GM21423 (cell line): Measurements from ENCODE around the gene USP21.

Experiments
- ATAC-seq: cut with Tn5 transposase; IDR thresholded peaks from one replicate; pipeline ENCODE4 v1.9.1; 2021; ENCODE audit warnings: mild to moderate bottlenecking, moderate library complexity; ENCODE audit not compliant: unreplicated experiment

Gene USP21

DNA sequence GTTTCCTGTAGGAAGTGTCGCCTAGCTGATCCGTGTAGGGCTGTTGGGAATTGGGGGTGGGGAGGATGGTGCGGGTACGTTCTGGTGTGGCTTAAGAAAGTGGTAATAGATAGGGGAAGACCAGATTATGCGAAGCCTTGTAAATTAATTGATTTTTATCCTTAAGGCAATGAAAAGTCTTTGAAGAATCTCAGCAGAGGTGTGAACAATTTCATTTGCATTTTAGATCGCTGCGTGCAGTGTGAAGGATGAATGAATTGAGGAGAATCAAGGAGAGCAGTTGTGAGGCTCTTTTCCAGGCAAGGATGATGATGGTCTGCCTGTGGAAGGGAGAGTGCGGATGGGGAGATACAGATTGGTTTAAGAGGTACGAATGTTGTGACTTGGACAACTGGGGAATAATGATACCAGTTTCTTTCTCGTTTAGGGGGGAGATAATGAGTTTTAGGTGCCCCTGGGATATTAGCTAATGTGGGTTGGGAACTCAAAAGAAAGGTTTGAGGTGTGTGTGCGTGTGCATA is 26.0 kb upstream of the USP21 start:
- ATAC-seq, result no peak

DNA sequence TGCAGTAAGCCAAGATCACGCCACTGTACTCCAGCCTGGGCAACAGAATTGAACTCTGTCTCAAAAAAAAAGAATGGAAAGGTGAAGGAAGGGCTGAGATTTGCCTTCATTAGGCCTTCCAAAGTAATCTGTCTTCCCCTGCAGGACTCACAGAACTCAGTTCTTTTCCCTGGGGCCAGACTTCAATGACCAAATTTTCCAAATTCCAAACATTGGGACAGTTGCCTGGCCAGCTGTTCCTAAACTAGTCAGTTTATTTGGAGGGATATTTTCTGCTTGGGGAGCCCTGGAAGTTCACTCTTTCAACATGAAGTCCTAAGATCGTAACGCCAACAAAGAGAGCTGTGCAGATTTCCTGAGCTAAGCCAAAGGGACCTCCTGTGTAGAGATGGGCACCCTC is 21.4 kb upstream of the USP21 start:
- no peak for ATAC-seq

- no peak for ATAC-seq
These were observed 20.9 kb upstream of the USP21 start for GRCh38 chr1:161138431-161138830.

DNA sequence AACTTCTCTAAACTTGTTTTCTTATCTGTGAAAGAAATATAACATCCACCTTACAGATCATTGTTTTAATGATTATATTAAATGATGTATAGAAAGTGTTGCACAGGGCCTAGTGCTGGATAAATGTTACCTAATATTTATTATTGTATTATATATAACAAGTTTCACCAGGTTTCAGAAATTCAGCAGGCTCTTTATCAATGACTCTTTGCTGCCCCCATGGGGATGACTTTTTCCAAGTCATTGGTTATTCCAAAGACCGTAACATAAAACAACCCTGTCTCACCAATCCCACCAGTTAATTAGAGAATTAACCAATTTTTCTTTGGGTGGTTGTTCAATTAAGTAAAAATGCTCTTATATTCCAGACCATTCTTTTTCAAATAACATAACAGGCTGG is 19.5 kb upstream of the USP21 start:
- ATAC-seq, result no peak

DNA sequence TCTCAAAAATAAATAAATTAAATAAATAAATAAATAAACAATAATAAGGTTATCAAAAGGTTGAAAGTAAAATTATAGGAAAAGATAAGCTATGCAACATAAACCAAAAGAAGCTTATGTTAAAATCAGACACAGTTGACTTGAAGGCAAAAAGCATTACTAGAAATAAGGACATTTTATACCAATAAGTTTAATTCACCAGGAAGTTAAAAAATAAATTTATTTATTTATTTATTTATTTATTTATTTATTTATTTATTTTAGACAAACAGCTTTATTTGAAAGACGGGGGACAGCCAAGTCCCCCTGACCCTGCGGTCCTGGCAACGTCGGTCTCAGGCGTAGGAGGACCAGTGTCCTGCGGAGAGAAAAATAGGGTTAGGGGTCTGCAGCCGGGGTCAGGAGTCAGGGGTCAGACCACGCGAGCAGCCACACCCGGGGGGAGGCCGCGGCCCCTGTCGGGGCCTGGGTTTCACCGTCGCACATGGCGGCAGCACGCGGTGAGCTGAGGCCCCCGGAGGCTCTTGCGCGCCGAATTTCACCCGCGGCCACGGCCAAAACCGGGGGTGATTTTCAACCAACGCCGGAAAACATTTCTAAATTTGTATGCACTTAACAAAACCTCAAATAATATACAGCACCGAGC is 18.4 kb upstream of the USP21 start:
- ATAC-seq, result no peak

DNA sequence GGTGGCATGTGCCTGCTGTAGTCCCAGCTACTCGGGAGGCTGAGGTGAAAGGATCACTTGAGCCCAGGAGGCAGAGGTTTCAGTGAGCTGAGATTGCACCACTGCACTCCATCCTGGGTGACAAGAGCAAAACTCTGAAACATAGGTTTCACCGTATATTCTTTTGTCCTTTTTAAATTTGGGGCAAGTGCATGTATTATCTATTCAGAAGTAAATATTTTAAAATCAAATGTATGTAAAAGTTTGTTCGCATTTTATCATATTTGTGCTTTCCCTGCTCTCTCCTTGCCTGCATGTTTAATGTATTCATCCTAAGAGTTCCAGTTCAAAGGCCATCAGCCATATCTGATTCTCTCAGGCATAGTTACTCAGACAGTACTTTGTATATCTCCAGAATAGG is 13.5 kb upstream of the USP21 start:
- ATAC-seq, result no peak

DNA sequence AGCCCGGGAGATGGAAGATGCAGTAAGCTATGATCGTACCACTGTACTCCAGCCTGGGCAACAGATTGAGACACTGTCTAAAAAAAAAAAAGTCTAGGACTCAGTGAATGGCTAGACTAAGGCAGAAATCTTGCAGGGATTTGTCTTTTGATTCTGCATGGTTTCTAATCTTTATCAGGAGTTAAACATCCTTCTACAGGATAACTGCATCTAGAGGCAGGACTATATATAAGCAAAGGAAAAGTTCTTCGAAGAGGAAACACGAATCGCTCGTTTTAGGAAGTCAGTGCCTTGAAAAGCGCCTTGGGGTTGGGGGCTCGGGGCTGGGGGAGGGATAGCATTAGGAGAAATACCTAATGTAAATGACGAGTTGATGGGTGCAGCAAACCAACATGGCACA is 6.1 kb upstream of the USP21 start:
- ATAC-seq, result no peak

DNA sequence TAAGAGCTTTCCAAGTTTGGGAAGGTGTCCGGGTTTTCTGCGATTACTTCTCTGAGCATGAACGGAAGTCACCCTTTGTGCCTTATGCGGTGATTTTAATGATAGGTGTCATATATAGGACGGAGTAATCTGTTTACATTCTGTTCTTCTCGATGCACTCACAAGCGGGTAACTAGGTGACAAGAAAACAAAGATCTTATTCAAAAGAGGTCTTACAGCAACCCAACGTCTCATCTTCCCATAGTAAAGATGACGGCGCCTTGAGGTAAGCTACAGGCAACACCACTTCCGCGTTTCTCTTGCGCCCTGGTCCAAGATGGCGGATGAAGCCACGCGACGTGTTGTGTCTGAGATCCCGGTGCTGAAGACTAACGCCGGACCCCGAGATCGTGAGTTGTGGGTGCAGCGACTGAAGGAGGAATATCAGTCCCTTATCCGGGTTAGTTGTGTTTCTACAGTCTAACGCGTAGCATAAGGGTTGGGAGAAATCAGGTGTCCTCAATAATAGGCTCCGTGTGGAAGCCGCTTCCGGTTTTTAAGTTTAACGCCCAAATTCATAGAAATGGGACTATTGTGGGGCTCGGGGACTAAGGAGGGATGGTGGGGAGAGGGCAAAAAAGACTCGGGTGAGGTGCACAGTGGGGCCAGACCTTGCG is 5.5 kb upstream of the USP21 start, which contains the start of gene UFC1:
Gene UFC1, plus strand, starts transcription at position 297 of the 656 bp plus-strand sequence. Its CDS starts 20 bp downstream, at position 317.
- ATAC-seq, result peak; percentile 92

DNA sequence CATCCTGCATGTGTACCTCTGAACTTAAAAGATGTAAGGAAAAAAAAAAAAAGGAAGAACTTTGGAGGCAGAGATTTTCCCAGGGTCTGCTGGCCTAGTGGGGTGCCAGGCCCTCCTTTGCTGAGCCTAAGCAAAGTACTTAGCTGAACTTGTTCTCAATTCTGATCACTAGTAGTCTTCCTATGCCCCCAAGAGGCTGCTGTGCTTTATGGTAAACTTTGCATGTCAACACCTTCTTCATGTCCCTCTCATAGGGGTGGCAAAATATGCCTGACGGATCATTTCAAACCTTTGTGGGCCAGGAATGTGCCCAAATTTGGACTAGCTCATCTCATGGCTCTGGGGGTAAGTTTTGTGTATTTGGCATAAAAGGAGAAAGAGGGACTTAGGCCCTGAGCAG is 1.4 kb upstream of the USP21 start:
- no peak for ATAC-seq

DNA sequence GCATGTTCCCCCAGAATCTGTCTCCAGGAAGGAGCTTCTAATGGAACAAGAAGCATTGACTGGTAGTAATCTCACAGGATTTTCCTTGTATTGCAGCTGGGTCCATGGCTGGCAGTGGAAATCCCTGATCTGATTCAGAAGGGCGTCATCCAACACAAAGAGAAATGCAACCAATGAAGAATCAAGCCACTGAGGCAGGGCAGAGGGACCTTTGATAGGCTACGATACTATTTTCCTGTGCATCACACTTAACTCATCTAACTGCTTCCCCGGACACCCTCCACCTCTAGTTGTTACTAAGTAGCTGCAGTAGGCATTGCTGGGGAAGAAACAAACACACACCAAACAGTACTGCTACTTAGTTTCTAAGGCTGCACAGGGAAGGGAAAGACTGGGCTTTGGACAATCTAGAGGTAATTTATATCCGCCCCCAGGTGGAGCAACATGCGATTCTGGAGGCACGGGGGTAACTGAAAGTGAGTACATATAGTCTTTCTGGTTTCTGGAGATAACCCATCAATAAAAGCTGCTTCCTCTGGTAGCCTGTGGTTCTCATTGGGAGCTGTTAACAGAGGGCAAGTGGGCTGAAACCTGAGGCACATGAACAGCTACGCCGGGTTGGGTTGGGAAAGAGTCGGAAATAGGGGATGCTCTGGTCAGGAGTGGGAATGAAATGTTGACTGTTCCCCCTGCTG is 837 bp upstream of the USP21 start:
- ATAC-seq, result no peak

GRCh38 chr1:161159913-161160243 is 578 bp downstream of the USP21 start:
- no peak for ATAC-seq

GRCh38 chr1:161160671-161161145 is 1.4 kb downstream of the USP21 start:
- no peak for ATAC-seq

DNA sequence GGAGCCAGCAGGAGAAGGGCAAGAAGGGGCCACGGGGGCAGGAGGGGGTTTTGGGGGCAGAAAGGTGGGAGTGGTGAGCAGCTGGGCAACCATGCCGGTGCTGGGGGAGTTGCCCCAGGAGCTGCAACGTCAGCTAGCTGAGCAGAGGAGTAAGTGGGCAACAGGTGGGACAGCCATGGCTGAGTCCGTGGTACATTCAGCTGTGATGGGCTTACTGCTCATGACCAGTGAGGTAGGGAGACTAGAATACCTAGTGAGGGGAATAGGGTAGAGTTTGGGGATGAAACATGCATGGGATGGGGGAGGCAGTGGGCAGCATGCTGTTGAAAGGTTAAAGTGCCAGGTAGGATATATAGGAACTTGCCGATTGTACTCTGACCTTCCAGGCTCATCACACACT is 2.4 kb downstream of the USP21 start:
- ATAC-seq, result no peak

DNA sequence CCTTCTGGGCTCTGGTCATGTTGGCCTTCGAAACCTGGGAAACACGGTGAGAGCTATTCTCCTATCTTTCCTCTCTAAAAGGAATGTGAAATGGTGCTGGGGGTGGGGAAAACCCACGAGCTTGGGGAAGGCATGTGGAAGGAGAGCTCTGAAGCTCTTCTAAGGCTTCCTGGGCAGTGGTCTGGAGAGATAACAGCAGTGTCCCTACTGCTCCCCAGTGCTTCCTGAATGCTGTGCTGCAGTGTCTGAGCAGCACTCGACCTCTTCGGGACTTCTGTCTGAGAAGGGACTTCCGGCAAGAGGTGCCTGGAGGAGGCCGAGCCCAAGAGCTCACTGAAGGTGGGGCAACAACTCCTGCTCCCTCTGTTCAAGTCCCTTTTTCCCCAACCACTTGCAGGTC is 2.8 kb downstream of the USP21 start:
- no peak for ATAC-seq

DNA sequence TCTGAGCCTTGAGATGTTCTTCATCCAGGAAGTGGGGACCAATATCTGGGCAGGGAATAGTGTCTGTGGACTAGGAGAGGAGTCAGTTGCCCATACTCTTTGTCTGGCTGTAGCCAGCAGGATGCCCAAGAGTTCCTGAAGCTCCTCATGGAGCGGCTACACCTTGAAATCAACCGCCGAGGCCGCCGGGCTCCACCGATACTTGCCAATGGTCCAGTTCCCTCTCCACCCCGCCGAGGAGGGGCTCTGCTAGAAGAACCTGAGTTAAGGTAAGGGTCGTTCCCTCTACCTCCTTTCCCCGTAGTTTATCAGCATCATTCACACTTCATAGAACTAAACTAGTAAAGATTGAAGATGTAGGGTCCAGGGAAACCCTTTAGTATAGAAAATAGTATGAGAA is 3.5 kb downstream of the USP21 start:
- ATAC-seq, result no peak

- ATAC-seq, result no peak
These were observed 4.5 kb downstream of the USP21 start for GRCh38 chr1:161163793-161164192.

DNA sequence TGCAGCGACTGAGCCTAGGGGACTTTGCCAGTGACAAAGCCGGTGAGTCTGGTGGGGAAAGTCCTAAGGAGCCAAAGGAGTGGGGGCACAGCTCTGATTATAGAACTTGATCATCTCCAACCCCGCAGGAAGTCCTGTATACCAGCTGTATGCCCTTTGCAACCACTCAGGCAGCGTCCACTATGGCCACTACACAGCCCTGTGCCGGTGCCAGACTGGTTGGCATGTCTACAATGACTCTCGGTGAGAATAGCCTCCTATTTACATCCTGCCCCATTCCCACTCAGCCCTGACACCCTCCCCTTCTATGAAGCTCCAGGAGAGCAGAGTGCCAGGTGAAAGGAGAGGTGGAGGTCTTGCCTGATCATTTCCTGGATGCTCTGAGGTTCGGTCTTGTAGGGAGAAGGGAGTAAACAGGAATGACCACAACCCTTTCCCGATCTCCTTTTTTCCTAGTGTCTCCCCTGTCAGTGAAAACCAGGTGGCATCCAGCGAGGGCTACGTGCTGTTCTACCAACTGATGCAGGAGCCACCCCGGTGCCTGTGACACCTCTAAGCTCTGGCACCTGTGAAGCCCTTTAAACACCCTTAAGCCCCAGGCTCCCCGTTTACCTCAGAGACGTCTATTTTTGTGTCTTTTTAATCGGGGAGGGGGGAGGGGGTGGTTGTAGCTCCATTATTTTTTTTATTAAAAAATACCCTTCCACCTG is 5.8 kb downstream of the USP21 start:
- no peak for ATAC-seq

DNA sequence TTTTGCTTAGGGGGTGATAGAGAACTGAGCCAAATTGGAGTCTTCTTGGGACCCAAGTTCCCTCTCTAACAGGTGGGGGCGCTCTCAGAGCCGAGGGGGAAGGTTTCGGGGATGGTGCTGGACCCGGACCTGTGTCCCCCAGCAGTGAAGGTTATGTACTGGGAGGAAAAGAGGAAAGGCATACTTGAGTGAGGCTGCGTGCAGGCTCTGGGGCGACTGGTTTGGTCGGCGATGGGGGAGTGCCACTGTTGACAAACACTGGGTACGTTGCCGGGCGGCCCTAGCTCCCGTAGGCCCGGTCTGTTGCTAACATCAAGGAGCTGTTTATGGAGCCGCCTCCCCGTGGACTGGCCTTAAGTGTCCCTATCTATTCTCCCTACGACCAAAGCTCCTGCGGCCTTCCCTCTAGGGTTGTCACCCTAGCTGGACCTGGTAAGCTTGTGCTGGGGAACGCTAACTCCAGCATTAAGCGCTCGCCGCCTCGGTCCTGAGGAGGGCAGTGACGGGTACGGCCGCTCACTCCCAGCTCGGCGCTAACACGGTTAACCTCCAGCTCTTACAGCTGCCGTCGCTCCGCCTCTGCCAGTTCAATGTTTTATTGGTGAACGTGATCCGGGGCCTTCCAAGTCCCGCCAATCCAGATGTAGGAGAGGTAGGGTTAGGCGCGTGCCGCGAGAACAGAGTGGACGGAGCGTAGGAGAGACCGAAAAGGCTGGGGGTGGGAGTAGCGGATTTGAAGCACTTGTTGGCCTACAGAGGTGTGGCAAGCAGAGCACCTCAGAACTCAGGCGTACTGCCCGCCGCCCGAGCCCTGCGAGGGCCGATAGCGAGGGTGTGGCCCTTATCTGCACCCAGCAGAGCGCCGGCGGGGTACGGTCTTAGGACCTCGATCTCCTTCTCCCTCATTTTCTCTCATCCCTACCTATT is 6.7 kb downstream of the USP21 start, which contains the start of gene PPOX:
Gene PPOX, plus strand, starts transcription at position 685 of the 927 bp plus-strand sequence. CDS start 422 bp downstream, outside the sequence.
- ATAC-seq, result peak; percentile 87

DNA sequence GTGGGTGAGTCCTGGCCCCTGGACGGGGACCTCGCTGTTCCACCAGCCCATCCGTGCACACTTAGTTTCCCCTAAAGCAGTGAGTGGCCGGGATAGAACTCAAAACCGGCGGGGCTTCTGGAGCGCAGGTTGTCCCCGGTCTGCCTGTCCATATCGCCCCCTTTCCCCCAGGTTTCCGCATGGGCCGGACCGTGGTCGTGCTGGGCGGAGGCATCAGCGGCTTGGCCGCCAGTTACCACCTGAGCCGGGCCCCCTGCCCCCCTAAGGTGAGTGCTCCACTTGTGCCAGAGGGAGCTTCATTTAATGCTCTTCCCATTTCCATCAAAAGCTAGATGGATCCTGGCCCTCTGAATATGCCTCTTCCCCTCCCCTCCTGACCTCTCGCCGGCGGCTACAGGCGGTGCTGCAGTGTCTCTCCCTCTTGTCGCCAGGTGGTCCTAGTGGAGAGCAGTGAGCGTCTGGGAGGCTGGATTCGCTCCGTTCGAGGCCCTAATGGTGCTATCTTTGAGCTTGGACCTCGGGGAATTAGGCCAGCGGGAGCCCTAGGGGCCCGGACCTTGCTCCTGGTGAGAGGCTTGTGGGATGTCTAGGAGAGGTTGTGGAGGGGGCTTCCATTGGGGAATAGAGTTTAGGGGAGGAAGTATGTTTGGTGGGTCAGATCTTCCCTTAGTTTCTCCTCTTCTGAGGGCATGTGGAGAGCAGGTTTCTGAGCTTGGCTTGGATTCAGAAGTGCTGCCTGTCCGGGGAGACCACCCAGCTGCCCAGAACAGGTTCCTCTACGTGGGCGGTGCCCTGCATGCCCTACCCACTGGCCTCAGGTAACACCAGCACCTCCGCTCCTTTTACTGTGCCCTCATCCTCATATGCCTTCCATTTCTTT is 7.6 kb downstream of the USP21 start:
- ATAC-seq, result peak; percentile 2
